Stimulated activated CD4-positive, alpha-beta T cell treated with anti-CD3 and anti-CD28 coated beads, Interleukin-4, amount 100 ng/mL, for 48 hours (primary cell): ENCODE results near the gene FAM13A.

Experiments
- DNase-seq, 2 donors: peaks; one replicate each; pipeline ENCODE4 v3.0.0-alpha.2; 2020; ENCODE audit warnings: low read depth in 2 of 2

FAM13A gene

GRCh38 chr4:88812420-88812819, 244.6 kb downstream of the FAM13A start:
- no peak for DNase-seq

- DNase-seq, result no peak
Measured at GRCh38 chr4:88811904-88812303, 245.1 kb downstream of the FAM13A start.

- no peak for DNase-seq
Measured at GRCh38 chr4:88810325-88810724, 246.7 kb downstream of the FAM13A start.

- DNase-seq, result no peak
Measured at GRCh38 chr4:88809576-88810219, 247.3 kb downstream of the FAM13A start.

- no peak for DNase-seq
Measured at GRCh38 chr4:88809101-88809500, 247.9 kb downstream of the FAM13A start.

DNA sequence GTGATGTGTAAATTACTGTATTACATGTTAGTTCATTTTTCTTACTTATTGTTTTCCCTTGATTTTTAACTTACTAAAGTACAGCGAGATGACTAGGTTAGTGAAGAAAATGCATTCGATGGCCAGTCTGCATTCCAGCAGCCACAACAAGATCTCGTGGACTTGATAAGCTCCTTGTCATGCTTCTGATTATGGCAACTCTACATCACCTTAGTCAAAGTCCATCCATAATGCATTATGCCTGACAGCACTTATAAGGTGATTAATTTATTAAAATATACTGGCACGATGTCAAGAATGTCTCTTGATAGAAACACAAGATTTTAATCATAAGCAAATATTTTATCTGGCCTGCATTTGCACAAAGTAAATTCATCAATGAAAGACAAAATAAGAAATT, 249.5 kb downstream of the FAM13A start:
- no peak for DNase-seq

GRCh38 chr4:88804234-88804633, 252.8 kb downstream of the FAM13A start:
- DNase-seq, result no peak

- DNase-seq, result no peak
Measured at GRCh38 chr4:88803600-88804096, 253.3 kb downstream of the FAM13A start.

- no peak for DNase-seq
Measured at GRCh38 chr4:88802585-88803286, 254.2 kb downstream of the FAM13A start.

DNA sequence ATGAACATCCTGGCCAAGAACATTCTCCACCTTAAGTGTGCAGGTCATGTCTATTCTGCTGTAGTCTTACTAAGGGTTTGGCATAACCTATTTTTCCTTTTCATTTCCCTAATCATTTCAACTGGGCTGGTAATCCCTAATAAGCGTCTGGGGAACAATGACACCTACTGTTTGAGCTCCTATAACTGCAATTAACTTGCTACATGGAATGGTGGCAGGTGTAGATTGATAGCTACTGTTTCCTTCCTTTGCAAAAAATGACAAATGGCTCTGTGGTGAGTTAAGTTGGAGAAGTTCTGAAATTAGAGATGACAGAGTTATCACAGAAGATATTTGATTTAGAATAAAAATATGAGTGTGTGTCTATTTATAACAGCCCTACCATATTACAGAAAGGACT, 254.8 kb downstream of the FAM13A start:
- no peak for DNase-seq

GRCh38 chr4:88799900-88800299, 257.1 kb downstream of the FAM13A start:
- no peak for DNase-seq

- DNase-seq, result no peak
Measured at GRCh38 chr4:88797725-88798124, 259.3 kb downstream of the FAM13A start.

DNA sequence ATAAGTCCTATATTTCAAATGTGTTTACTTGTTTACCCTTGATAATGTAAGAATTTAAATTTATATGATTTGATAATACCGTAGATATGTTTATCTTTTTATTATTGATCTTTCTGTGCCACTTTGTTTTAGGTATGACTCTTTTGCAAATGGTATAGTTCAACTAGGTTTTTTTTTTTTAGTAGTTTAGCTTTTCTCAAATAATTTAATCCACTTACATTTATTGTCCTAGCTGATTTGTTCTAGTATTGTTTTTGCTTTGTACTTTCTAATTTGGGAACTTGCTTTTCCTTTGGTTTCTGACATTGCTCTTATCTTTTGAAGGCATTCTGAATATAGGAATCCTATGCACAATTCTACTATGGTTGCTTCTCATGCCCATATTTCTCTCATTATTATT, 260.4 kb downstream of the FAM13A start:
- DNase-seq, result no peak

- no peak for DNase-seq
Measured at GRCh38 chr4:88794952-88795351, 262.0 kb downstream of the FAM13A start.

- DNase-seq, result no peak
Measured at GRCh38 chr4:88794087-88794690, 262.8 kb downstream of the FAM13A start.

GRCh38 chr4:88793475-88793874, 263.5 kb downstream of the FAM13A start:
- no peak for DNase-seq

DNA sequence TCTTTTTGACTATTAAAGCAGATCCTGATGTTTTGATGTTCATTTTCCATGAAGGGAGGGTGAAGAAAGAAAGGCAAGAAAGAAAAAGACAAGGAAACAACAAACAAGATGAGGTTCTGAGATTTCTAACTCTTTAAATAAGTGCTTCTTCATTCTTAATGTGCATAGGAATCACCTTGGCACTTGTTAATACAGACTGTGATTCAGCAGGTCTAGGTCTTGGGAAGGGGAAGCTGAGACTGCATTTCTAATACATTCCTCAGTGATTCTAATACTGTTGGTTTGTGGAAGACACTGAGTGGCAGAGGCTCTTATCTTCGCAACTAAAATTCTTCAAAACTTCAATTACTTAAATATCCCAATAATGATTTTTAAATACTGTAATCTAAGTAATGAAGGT, 264.2 kb downstream of the FAM13A start:
- no peak for DNase-seq

DNA sequence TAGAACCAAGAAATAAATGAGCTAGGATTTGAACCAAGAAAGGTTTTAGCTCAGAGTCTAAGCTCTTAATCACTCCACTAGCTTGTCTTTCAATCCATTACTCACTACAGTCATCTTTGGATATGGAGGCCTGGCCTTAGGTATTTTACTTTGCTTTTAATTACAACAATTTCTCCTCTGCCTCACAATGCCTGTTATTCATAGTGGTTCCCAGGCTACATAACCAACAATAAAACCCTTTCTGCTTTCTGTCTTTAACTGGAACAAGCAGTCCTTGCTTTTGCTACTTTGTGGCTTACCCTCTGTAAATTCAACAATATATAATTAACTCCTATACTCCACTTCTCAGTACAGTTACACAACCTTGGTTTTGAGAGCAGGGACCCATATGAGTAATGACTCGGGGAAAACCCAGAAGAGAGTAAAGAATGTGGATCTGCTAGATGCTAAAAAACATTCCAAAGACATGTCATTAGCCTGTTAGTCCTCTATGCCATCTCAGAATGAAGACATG, 264.7 kb downstream of the FAM13A start:
- no peak for DNase-seq

DNA sequence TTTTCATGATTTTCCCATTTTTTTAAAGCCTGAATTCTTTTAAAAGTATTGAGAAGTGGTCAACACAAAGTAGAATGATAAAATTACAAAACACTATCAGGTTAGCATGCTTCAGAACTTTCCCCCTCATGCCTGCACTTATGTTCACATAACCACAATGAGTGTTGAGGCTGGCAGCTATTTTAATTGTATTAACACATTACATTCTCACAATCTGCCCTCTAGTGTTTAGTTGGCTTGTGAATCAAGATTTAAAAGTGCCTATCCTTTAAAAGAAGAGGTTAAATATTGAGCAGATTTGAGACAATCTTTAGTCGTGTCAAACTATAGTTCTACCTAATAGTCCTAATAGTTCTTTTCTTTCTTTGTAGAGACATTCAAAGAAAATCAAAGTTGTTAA, 265.7 kb downstream of the FAM13A start:
- DNase-seq, result no peak

GRCh38 chr4:88788895-88789294, 268.1 kb downstream of the FAM13A start:
- DNase-seq, result no peak

GRCh38 chr4:88788424-88788823, 268.6 kb downstream of the FAM13A start:
- DNase-seq, result no peak

- no peak for DNase-seq
Measured at GRCh38 chr4:88786011-88786410, 271.0 kb downstream of the FAM13A start.

DNA sequence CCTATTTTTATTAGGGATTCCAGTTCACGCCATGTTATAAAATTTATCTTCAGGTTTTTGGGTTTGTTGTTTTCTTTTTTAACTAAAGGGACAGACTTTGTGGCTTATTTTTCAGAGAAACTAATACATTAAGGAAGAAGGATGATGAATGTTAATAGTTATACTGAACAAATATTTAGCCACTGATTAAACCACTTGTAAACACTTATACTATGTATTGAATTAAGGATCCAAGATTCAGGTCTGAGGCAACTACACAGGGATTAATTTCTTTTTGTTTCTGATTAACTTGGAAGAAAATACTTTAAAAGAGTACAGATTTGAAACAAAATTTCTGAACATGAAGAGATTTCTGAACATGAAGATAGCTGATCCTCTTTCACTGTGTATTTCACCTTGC, 276.6 kb downstream of the FAM13A start:
- no peak for DNase-seq
